Uterus (tissue), 2 donors: ENCODE results near the gene PNCK.

Source experiments
- POLR2A ChIP-seq, 2 donors: fragments of 450-650 bp; IDR thresholded peaks; one replicate each; pipeline ENCODE4 v1.6.1; 2016; ENCODE audit warnings: antibody characterized with exemption in 2 of 2, mild to moderate bottlenecking in 1 of 2, moderate library complexity in 1 of 2
- TF ChIP-seq, protein P1 (sequence below), 4 experiments: fragments of 200-600 bp in 2 of 4; fragments of 450-650 bp in 2 of 4; sonication (generic) in 2 of 4; IDR thresholded peaks; one replicate each; pipeline ENCODE4 v1.5.1; 2016 to 2019; ENCODE audit warnings: antibody characterized with exemption in 4 of 4, mild to moderate bottlenecking in 2 of 4, moderate library complexity in 1 of 4

DNA sequence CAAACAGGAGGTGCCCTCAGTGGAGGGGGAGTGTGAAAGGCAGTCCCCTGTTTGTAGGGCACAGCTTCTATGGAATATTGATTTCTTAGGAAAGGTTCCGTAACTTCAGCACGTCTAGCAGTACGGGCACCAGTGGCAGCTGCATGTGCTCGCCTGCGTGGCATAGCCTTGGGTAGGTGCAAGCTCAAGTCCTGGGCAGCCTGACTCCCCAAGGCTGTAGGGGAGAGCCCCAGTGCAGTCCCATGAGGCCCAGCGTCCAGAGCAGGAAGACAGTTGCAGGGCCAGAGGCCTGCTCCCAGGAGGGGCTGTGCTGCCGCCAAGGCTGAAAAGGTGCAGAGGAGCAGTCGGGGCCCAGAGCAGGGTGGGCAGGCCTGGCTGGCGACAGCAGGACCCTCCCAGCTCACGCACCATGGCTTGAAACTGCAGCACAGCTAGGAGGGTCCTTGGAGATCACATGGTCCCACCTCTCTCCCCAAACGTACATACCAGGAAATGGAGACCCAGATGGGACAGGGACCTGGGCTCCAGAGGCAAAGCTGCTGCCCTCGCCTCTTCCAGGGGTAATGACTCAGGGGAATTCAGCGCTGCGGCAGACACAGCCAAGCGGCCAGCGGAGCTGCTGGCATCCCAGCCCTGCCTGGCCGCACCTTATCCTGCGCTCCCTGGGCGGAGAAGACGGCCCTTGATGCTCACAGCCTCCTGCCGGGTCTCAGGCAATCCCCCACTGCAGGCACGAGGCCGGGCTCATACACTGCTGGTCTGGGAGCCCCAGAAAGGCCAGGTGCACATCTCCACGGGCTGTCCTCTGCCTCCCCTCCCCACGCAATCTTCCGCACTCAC, 32.7 kb downstream of the PNCK start:
- TF ChIP-seq, protein P1, sequence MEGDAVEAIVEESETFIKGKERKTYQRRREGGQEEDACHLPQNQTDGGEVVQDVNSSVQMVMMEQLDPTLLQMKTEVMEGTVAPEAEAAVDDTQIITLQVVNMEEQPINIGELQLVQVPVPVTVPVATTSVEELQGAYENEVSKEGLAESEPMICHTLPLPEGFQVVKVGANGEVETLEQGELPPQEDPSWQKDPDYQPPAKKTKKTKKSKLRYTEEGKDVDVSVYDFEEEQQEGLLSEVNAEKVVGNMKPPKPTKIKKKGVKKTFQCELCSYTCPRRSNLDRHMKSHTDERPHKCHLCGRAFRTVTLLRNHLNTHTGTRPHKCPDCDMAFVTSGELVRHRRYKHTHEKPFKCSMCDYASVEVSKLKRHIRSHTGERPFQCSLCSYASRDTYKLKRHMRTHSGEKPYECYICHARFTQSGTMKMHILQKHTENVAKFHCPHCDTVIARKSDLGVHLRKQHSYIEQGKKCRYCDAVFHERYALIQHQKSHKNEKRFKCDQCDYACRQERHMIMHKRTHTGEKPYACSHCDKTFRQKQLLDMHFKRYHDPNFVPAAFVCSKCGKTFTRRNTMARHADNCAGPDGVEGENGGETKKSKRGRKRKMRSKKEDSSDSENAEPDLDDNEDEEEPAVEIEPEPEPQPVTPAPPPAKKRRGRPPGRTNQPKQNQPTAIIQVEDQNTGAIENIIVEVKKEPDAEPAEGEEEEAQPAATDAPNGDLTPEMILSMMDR (IDR thresholded peaks at IDR 0.05): no peak
- no peak for TF ChIP-seq POLR2A (IDR thresholded peaks at IDR 0.05)
